ENCODE results near the gene MAVS. TPM values are rescaled to one million over a fixed set of nuclear protein-coding genes. Genes with fewer than 3 reads are reported as not detected.

Gene MAVS
- total RNA-seq, 2 experiments from 2014 or later, result 29.7 TPM

- ChIA-PET POLR2A (interaction anchor here (0.6 to 7.3 kb wide), 8 partner anchors 10 to 55 kb away, joined by 3 to 44 read pairs (median 4); partner anchors contain the start of genes CDC25B and CENPB), CTCF (interaction anchor here (0.6 to 7.7 kb wide), 4 partner anchors 15 to 242 kb away, joined by 3 to 126 read pairs (median 8); partner anchors contain the start of genes ADISSP and CENPB)
- H3K4me1 Mint-ChIP-seq (ENCODE audit: low read depth), result peaks cover 88% of the 10 kb centered on the region
- H3K27ac Mint-ChIP-seq, result peak overlapping the region; percentile 98
- ATAC-seq, result peak; percentile 20
- peak overlapping the region; percentile 50 for H3K4me3 Mint-ChIP-seq
- DNase-seq, result peak; percentile 81
- H3K9me3 Mint-ChIP-seq (ENCODE audit: insufficient read depth), result no peaks in the 10 kb centered on the region
- peaks cover 7% of the 10 kb centered on the region for H3K36me3 Mint-ChIP-seq (ENCODE audit: low read depth)
- H3K27me3 Mint-ChIP-seq (ENCODE audit: low read depth), result no peaks in the 10 kb centered on the region
These were observed 30.8 kb upstream of the MAVS start for GRCh38 chr20:3815703-3816315.

GRCh38 chr20:3818155-3819151 lies 28.2 kb upstream of the MAVS start:
- H3K4me3 Mint-ChIP-seq, result no peak overlapping the region
- peak; percentile 43 for DNase-seq

GRCh38 chr20:3819411-3820047 lies 27.1 kb upstream of the MAVS start:
- H3K27ac Mint-ChIP-seq, result peak overlapping the region; percentile 89
- ChIA-PET CTCF (interaction anchor here (0.6 to 7.7 kb wide), 14 partner anchors 9 to 675 kb away, joined by 3 to 126 read pairs (median 9); partner anchors contain the start of genes CDC25B and CENPB), POLR2A (interaction anchor here (1.0 to 7.3 kb wide), 5 partner anchors 8 to 71 kb away, joined by 3 to 44 read pairs (median 13); partner anchors contain the start of genes ADISSP, CDC25B and CENPB)
- H3K36me3 Mint-ChIP-seq (ENCODE audit: low read depth), result peaks cover 13% of the 10 kb centered on the region
- ATAC-seq, result no peak
- no peaks in the 10 kb centered on the region for H3K9me3 Mint-ChIP-seq (ENCODE audit: insufficient read depth)
- H3K4me1 Mint-ChIP-seq (ENCODE audit: low read depth), result peaks cover 66% of the 10 kb centered on the region
- peak overlapping the region; percentile 78 for H3K4me3 Mint-ChIP-seq
- H3K27me3 Mint-ChIP-seq (ENCODE audit: low read depth), result no peaks in the 10 kb centered on the region
- DNase-seq, result no peak

More at GRCh38 chr20:3818155-3819151, 28.2 kb upstream of the MAVS start:
- Mint-ChIP-seq H3K36me3 (ENCODE audit: low read depth) (peaks cover 10% of the 10 kb centered on the region), H3K27me3 (ENCODE audit: low read depth) (no peaks in the 10 kb centered on the region), H3K9me3 (ENCODE audit: insufficient read depth) (no peaks in the 10 kb centered on the region), H3K4me1 (ENCODE audit: low read depth) (peaks cover 73% of the 10 kb centered on the region), H3K27ac (peak overlapping the region; percentile 89)
- no peak for ATAC-seq
- ChIA-PET POLR2A (interaction anchor here (7.3 kb wide), 1 partner anchor 22 kb away, joined by 44 read pairs; the partner anchor contains the start of gene CDC25B), CTCF (interaction anchor here (1.1 to 7.7 kb wide), 9 partner anchors 8 to 65 kb away, joined by 3 to 126 read pairs (median 14); partner anchors contain the start of genes CDC25B and CENPB)

- Mint-ChIP-seq H3K27ac (peak within 1 kb of the TSS; percentile 95), H3K4me3 (peak within 1 kb of the TSS; percentile 89), H3K9me3 (ENCODE audit: insufficient read depth) (no peaks in the 10 kb centered on the region), H3K4me1 (ENCODE audit: low read depth) (peaks cover 59% of the 10 kb centered on the region), H3K36me3 (ENCODE audit: low read depth) (peaks cover 17% of the 10 kb centered on the region), H3K27me3 (ENCODE audit: low read depth) (no peaks in the 10 kb centered on the region)
- ChIA-PET POLR2A (interaction anchor here (0.6 to 7.3 kb wide), 9 partner anchors 8 to 611 kb away, joined by 3 to 44 read pairs (median 4); partner anchors contain the start of genes ADISSP, CDC25B, CENPB and ITPA), CTCF (interaction anchor here (0.6 to 7.7 kb wide), 23 partner anchors 9 to 676 kb away, joined by 3 to 126 read pairs (median 5); partner anchors contain the start of genes ADISSP, CDC25B, CENPB and SPEF1)
- peak; percentile 87 for ATAC-seq
- peak; percentile 96 for DNase-seq
These were observed 26.4 kb upstream of the MAVS start, which contains the start of gene AP5S1 for GRCh38 chr20:3820048-3820900. Gene AP5S1, plus strand, starts transcription at chr20:3820547. Its CDS starts 1,571 bp downstream, at chr20:3822118.

GRCh38 chr20:3820901-3821727 lies 25.5 kb upstream of the MAVS start:
- peak overlapping the region; percentile 95 for H3K27ac Mint-ChIP-seq
- H3K9me3 Mint-ChIP-seq (ENCODE audit: insufficient read depth), result no peaks in the 10 kb centered on the region
- POLR2A ChIA-PET, result interaction anchor here (0.6 to 7.3 kb wide), 9 partner anchors 9 to 612 kb away, joined by 3 to 44 read pairs (median 4); partner anchors contain the start of genes ADISSP, CDC25B, CENPB and ITPA
- no peak for ATAC-seq
- H3K27me3 Mint-ChIP-seq (ENCODE audit: low read depth), result no peaks in the 10 kb centered on the region
- H3K4me1 Mint-ChIP-seq (ENCODE audit: low read depth), result peaks cover 54% of the 10 kb centered on the region
- CTCF ChIA-PET, result interaction anchor here (0.7 to 7.7 kb wide), 23 partner anchors 9 to 660 kb away, joined by 3 to 126 read pairs (median 5); partner anchors contain the start of genes ADISSP, CDC25B, CENPB and SPEF1
- peak overlapping the region; percentile 89 for H3K4me3 Mint-ChIP-seq
- peaks cover 21% of the 10 kb centered on the region for H3K36me3 Mint-ChIP-seq (ENCODE audit: low read depth)
- no peak for DNase-seq

GRCh38 chr20:3821996-3822395 lies 24.6 kb upstream of the MAVS start:
- ChIA-PET CTCF (interaction anchor here (4.0 to 7.7 kb wide), 2 partner anchors 34 kb away, joined by 27 to 126 read pairs; partner anchors contain the start of gene CENPB), POLR2A (interaction anchor here (0.6 to 7.3 kb wide), 4 partner anchors 26 to 92 kb away, joined by 3 to 44 read pairs (median 28); partner anchors contain the start of genes ADISSP, CDC25B and CENPB)
- Mint-ChIP-seq H3K36me3 (ENCODE audit: low read depth) (peaks cover 26% of the 10 kb centered on the region), H3K27ac (peak overlapping the region; percentile 95), H3K4me3 (peak overlapping the region; percentile 89), H3K27me3 (ENCODE audit: low read depth) (no peaks in the 10 kb centered on the region), H3K4me1 (ENCODE audit: low read depth) (peaks cover 48% of the 10 kb centered on the region), H3K9me3 (ENCODE audit: insufficient read depth) (no peaks in the 10 kb centered on the region)
- ATAC-seq (no peak), DNase-seq (no peak)

- DNase-seq (no peak), ATAC-seq (no peak)
- ChIA-PET POLR2A (interaction anchor here (0.6 kb wide), 1 partner anchor 56 kb away, joined by 3 read pairs; the partner anchor contains the start of gene ADISSP), CTCF (interaction anchor here (1.3 kb wide), 1 partner anchor 55 kb away, joined by 3 read pairs; no protein-coding TSS in a partner anchor)
- Mint-ChIP-seq H3K4me1 (ENCODE audit: low read depth) (peaks cover 31% of the 10 kb centered on the region), H3K4me3 (no peak overlapping the region), H3K27ac (no peak overlapping the region), H3K36me3 (ENCODE audit: low read depth) (peaks cover 27% of the 10 kb centered on the region), H3K27me3 (ENCODE audit: low read depth) (no peaks in the 10 kb centered on the region), H3K9me3 (ENCODE audit: insufficient read depth) (no peaks in the 10 kb centered on the region)
These were observed 22.8 kb upstream of the MAVS start for GRCh38 chr20:3823881-3824280.

GRCh38 chr20:3825526-3825925 lies 21.1 kb upstream of the MAVS start:
- no peak overlapping the region for H3K4me3 Mint-ChIP-seq
- ATAC-seq, result no peak
- H3K36me3 Mint-ChIP-seq (ENCODE audit: low read depth), result peaks cover 32% of the 10 kb centered on the region
- H3K4me1 Mint-ChIP-seq (ENCODE audit: low read depth), result peaks cover 20% of the 10 kb centered on the region
- no peaks in the 10 kb centered on the region for H3K9me3 Mint-ChIP-seq (ENCODE audit: insufficient read depth)
- ChIA-PET POLR2A (no interaction called here), CTCF (no interaction called here)
- H3K27me3 Mint-ChIP-seq (ENCODE audit: low read depth), result no peaks in the 10 kb centered on the region
- DNase-seq, result no peak
- peak overlapping the region; percentile 11 for H3K27ac Mint-ChIP-seq

- POLR2A ChIA-PET, result no interaction called here
These were observed 20.2 kb upstream of the MAVS start for GRCh38 chr20:3826420-3826819.

More at GRCh38 chr20:3826420-3826819, 20.2 kb upstream of the MAVS start:
- Mint-ChIP-seq H3K4me1 (ENCODE audit: low read depth) (peaks cover 14% of the 10 kb centered on the region), H3K9me3 (ENCODE audit: insufficient read depth) (no peaks in the 10 kb centered on the region), H3K27ac (no peak overlapping the region), H3K36me3 (ENCODE audit: low read depth) (peaks cover 29% of the 10 kb centered on the region), H3K27me3 (ENCODE audit: low read depth) (no peaks in the 10 kb centered on the region), H3K4me3 (no peak overlapping the region)
- no peak for ATAC-seq
- CTCF ChIA-PET, result interaction anchor here (1.0 to 1.1 kb wide), 2 partner anchors 8 to 39 kb away, joined by 3 read pairs; no protein-coding TSS in a partner anchor
- DNase-seq, result no peak
